NCI-H69 (cell line): ENCODE results near the gene GNAI2.

Experiments used
- DNase-seq: peaks from one replicate; lab custom pipeline; 2025; lab: John Stamatoyannopoulos, UW

The GNAI2 gene

DNA sequence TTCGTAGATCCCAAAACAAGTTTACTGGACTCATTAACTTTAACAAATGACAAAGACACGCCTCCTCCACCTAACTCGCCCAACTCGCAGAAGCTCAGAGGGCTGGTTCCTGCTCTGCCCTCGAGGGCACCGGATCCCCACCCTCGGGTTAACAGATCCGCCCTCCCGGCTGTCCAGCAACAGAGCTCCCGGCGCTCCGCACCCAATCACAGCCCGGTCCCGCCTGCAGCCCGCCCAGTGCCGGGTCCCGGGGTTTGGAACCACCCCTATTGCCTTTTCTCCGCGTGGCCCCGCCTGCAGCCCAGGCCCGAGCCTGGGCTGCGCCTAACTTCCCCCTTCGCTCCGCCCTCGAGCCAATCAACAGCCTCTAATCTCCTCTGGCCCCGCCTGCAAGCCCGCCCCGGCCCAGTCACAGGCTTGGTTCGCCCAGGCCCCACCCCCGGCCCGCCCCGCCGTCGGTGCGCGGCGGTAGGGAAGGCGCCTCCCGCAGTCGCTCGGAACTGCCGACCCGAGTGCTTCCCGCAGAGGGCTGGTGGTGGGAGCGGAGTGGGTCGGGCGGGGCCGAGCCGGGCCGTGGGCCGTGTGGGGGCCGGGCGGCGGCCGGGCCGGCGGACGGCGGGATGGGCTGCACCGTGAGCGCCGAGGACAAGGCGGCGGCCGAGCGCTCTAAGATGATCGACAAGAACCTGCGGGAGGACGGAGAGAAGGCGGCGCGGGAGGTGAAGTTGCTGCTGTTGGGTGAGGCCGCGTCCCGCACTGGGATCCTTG lies at the start of gene GNAI2:
Gene GNAI2, plus strand, starts transcription at position 489 of the 768 bp plus-strand sequence. Its CDS starts 132 bp downstream, at position 621.
- peak; percentile 97 for DNase-seq

- DNase-seq, result no peak
Measured at GRCh38 chr3:50187750-50188149, 48.3 kb upstream of the GNAI2 start.

DNA sequence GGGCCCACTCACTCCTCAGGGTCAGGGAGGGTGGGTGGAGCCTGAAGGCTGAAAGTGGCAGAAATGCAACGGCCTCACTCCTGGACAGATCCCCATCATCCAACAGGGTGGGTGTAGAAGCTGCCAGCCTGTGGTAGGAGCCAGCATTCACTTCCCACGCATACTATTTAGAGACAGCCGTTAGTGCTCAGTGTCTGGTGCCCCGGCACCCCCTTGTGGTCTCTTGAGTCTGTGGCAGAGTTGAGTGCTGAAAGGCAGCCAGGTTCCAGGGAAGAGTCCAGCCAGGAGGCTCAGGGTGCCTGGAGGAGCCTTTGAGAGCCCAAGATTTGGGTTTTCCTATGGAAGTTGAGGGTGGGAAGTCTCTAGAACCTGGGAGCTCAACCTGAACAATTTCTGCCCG lies 46.7 kb upstream of the GNAI2 start:
- DNase-seq, result peak; percentile 71

GRCh38 chr3:50189989-50190388 lies 46.0 kb upstream of the GNAI2 start:
- DNase-seq, result no peak

- no peak for DNase-seq
Measured at GRCh38 chr3:50190936-50191660, 44.9 kb upstream of the GNAI2 start, which contains the start of gene GNAT1. Gene GNAT1 (plus strand): TSS chr3:50191610. CDS start chr3:50191726, 116 bp downstream.

GRCh38 chr3:50192124-50192523 lies 43.9 kb upstream of the GNAI2 start:
- no peak for DNase-seq

- peak; percentile 62 for DNase-seq
Measured at GRCh38 chr3:50192689-50193141, 43.3 kb upstream of the GNAI2 start.

DNA sequence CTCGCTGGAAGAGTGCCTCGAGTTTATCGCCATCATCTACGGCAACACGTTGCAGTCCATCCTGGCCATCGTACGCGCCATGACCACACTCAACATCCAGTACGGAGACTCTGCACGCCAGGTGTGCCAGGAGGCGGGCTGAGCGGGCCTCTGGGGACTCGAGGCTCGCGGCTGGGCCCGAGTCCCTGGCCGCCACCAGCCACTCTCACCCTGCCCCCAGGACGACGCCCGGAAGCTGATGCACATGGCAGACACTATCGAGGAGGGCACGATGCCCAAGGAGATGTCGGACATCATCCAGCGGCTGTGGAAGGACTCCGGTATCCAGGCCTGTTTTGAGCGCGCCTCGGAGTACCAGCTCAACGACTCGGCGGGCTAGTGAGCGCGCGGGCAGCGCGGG lies 42.7 kb upstream of the GNAI2 start:
- DNase-seq, result no peak

- no peak for DNase-seq
Measured at GRCh38 chr3:50193746-50194127, 42.3 kb upstream of the GNAI2 start.

DNA sequence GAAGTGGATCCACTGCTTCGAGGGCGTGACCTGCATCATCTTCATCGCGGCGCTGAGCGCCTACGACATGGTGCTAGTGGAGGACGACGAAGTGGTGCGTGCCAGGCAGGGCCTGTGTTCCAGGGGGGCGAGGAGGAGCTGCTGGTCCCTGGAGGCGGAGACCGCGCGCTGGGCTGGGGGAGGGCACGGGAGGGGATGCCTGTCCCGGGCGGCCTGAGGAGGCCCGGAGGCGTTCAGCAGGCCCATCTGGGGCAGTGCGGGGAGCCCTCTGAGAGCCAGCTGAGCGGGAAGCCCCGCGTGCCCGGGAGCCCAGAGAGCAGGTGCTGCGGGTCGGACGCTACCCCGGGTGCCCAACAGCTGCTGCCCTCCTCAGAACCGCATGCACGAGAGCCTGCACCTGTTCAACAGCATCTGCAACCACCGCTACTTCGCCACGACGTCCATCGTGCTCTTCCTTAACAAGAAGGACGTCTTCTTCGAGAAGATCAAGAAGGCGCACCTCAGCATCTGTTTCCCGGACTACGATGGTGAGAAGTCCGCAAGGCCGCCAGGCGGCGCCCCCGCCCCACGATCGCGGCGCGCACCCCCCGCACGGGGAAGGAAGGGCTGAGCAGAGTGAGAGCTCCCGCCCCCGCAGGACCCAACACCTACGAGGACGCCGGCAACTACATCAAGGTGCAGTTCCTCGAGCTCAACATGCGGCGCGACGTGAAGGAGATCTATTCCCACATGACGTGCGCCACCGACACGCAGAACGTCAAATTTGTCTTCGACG lies 41.7 kb upstream of the GNAI2 start:
- DNase-seq, result peak; percentile 79

- peak; percentile 12 for DNase-seq
Measured at GRCh38 chr3:50194903-50195500, 41.0 kb upstream of the GNAI2 start.

DNA sequence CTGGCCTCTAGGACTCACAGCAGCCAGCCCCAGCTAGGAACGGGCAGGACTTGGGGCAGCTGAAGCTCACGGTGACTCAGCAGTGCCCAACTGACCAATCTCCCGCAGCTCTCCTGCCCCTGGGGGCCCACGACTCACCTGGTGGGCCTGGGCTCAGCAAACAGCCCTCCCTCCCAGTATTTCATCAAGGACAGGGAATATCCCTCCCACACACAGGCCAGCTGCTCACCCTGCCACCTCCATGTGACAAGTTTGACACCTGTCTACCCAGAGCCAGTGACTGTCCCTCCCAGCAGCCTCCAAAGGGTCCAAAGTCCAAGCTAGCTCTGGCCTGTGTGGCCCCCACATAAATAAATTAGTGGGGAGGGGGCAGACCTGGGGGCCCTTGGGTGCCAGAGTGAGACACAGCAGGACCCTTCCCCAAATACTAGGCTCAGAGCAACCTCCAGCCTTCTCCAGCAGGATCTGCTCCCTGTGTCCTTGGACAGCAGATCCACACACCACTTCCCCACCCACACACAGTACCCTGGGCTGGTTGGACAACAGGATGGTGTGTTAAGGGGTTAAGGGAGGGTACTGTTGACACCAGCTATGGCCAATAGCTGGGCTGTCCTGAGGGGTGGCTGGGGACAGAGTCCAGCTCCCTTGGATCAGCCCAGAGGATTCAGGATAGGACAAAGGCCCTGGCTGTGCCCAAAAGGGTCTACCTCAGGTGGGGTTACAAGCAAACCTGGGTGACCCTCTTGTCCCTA lies 40.3 kb upstream of the GNAI2 start:
- peak; percentile 30 for DNase-seq

DNA sequence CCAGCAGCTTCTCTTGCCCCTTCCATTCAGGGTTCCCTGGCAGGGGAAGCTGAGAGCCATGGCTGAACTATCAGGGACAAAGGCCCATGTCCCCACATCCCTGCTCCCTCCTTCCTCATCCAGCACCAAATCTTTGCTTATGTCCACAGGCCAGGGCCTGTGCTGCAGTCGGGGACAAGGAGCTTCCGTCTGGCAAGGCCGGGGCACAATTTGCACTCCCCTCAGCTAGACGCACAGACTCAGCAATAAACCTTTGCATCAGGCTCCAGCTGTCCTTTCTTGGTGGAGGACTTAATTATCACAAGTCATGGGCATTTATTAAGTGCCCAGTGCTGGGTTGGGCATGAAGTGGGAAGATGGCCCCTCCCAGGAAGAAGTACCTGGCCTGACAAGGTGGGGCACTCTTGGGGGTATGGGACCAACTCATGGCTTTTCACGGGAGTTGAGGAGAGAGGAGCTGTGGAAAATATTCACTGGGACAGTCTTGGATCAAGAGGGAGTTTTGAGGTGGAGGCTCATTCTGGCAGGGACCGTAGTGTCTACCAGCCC lies 39.7 kb upstream of the GNAI2 start:
- no peak for DNase-seq

DNA sequence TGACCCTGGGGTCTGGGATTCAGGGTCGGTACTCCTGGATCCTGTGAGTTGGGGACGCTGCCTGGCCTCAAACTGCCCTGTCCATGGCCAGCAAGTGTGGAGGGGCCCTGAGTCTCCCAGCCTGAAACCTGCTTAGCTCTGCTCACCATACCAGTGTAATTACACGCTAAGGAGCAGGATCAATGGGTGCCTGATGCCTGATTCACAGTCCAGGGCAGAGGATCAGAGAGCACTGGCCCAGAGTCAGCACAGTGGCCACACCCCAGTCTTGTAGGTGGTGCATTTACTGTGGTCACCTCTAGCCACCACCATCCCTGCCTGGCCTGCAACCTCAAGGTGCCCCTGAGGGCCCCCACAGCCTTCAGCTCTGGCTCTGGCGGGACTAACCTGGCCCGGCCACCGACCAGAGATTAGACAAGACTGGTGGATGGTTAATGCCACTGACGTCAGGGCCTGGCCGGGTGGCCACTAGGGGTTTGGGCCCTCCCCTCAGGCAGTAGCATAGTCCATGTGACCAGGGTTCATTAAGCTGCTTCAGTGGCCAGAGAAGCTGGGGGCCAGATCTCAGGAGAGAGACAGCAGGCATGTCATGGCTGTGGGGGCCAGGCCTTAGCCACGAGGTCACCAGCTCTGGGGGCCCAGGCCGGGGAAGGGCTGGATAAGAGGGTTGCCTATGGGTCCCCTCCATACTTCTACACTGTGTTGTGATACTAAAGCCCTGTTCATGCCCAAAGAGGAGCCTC lies 34.3 kb upstream of the GNAI2 start:
- no peak for DNase-seq

DNA sequence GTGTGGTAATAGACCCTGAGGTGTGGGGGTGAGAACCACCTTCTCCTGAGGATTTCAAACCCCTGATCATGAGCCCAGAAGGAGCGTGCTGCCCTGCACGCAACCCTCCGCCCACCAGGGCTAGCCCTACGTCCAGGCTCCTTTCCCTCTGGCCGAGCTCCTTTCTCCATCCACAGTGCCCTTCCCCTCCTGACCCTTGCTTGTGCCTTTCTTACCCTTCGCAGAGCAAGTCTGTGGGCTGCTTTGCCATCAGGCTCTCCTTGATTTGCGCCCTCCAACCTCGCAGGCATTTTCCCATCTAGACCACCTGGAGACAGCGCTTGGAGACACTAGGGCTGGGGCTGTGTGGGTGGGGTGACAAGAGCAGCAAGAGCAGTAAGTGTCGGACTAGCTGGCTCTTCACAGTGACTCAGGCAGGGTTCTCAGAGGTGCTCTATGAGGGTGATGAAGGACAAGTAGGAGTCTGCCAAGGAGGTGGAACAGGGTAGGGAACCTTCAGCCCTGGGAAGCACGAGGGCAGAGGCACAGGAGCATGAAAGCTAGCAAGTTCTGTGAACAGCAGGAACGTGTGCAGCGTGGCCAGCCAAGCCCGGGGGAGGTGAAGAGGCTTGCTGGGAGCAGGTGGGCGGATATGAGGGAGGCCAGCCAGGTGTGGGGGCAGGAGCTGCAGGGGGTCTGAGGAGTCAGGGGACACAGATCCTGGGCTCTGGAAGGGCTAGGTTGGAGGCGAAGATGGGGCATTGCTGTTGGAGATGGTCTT lies 33.5 kb upstream of the GNAI2 start:
- no peak for DNase-seq

DNA sequence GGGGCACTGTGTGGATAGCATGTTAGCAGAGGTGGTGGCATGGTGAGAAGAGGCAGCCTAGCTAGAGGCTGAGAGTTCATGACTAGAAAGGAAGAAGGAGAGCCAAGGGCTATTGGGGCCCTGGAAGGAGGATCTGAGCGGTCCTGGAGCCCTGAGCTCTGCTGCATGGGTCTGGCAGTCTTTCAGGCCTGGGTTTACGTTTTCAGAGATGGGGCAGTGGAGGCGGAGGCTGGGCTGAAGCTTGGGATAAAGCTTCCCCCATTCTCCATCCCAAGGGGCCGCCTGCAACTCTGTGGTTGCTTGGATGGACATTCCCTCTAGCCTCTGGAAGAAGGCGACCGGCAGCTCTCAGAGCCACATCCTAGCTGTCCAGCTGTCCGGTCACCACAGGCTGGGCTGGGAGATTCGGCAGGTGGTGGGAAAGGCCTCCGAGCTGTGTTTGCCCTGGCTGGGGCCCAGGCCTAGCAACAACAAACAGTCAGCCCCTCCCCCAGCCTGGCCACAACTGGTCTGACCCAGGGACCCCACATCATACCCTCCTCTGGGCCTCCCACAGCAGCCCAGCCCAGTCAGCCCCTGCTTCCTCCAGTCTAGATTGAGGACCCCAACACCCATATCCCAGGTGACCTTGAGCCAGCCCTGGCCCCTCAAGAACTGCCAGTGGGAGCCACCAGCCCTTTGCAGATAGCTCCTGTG lies 32.7 kb upstream of the GNAI2 start:
- DNase-seq, result no peak

GRCh38 chr3:50203809-50204803 lies 31.9 kb upstream of the GNAI2 start:
- no peak for DNase-seq
